ENCODE data around the gene NTHL1. TPM values are rescaled to one million over a fixed set of nuclear protein-coding genes. Genes with fewer than 3 reads are reported as not detected.
"Not testable (repeated sequence)": the region's sequence is repeated elsewhere in the genome, so short reads cannot be mapped to it uniquely, and the experiment has no call there.

The NTHL1 gene
- total RNA-seq, 1 donor from 2014 or later, result 13.6 TPM

DNA sequence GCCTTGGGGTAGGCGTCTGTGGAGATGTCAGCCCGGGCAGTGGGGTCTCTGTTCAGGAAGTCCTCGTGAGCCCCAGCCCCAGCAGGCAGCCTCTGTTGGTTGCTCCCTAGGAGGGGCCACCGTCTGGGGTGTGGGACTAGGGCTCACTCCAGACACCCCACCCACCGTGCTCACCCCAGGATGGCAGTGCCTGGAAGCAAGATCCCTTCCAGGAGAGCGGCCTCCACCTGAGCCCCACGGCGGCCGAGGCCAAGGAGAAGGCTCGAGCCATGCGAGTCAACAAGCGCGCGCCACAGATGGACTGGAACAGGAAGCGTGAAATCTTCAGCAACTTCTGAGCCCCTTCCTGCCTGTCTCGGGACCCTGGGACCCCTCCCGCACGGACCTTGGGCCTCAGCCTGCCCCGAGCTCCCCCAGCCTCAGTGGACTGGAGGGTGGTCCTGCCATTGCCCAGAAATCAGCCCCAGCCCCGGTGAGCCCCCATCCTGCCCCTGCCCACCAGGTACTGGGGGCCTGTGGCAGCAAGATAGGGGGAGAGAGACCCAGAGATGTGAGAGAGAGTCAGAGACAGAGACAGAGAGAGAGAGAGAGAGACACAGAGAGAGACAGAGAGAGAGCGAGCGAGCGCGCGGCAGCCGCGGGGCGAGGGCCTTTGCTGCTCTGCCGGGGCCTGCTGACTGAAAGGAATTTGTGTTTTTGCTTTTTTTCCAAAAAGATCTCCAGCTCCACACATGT is 9.8 kb downstream of the NTHL1 start:
- Histone ChIP-seq H3K9me3 (ENCODE audit: control insufficient read depth in 3 of 3, low read length in 3 of 3) (no peaks in the 10 kb centered on the region), H3K27ac (ENCODE audit: low read depth, low read length) (peak overlapping the region; percentile 79), H3K27me3 (ENCODE audit: control insufficient read depth in 3 of 3, insufficient read depth in 3 of 3, low read length in 3 of 3) (no peaks in the 10 kb centered on the region), H3K36me3 (ENCODE audit: control insufficient read depth in 3 of 3, insufficient read depth in 3 of 3, low read length in 3 of 3) (peaks cover 0 to 9% (median 5%) of the 10 kb centered on the region in 3 donors), H3K4me3 (ENCODE audit: low read length in 3 of 3) (peak overlapping the region in 1 of 3 donors; percentile 54), H3K4me1 (ENCODE audit: control insufficient read depth in 3 of 3, insufficient read depth in 3 of 3, low read length in 3 of 3) (peaks cover 53 to 81% (median 73%) of the 10 kb centered on the region in 3 donors), H3K9ac (ENCODE audit: low read depth in 1 of 3, low read length in 3 of 3) (peak overlapping the region in 2 of 3 donors; percentile 51 to 79)

DNA sequence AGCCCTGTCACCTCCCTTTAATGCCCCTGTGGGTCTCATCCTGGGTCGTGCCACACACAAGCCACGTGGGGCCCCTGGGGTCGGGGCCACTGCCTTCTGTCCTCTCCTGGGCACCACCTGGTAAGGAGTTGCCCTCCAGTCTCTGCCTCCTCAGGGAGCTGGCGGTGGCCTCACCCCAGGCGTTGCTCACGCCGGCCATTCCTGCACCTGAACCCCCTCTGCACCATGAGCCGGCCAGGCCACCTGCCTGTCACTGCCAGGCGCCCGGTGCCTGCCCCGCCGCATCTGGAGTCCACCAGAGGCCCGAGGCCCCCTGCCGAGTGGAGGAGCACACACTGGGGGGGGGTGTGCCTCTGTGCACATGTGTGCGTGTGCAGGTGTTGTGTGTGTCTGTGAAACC is 10.5 kb downstream of the NTHL1 start:
- peaks cover 60 to 81% (median 75%) of the 10 kb centered on the region in 3 donors for H3K4me1 ChIP-seq (ENCODE audit: control insufficient read depth in 3 of 3, insufficient read depth in 3 of 3, low read length in 3 of 3)
- H3K27ac ChIP-seq (ENCODE audit: low read depth, low read length), result peak overlapping the region; percentile 79
- peak overlapping the region in 1 of 3 donors; percentile 56 for H3K4me3 ChIP-seq (ENCODE audit: low read length in 3 of 3)
- peaks cover 0 to 12% (median 5%) of the 10 kb centered on the region in 3 donors for H3K36me3 ChIP-seq (ENCODE audit: control insufficient read depth in 3 of 3, insufficient read depth in 3 of 3, low read length in 3 of 3)
- H3K27me3 ChIP-seq (ENCODE audit: control insufficient read depth in 3 of 3, insufficient read depth in 3 of 3, low read length in 3 of 3), result no peaks in the 10 kb centered on the region
- peak overlapping the region in 1 of 3 donors; percentile 79 for H3K9ac ChIP-seq (ENCODE audit: low read depth in 1 of 3, low read length in 3 of 3)
- H3K9me3 ChIP-seq (ENCODE audit: control insufficient read depth in 3 of 3, low read length in 3 of 3), result no peaks in the 10 kb centered on the region

DNA sequence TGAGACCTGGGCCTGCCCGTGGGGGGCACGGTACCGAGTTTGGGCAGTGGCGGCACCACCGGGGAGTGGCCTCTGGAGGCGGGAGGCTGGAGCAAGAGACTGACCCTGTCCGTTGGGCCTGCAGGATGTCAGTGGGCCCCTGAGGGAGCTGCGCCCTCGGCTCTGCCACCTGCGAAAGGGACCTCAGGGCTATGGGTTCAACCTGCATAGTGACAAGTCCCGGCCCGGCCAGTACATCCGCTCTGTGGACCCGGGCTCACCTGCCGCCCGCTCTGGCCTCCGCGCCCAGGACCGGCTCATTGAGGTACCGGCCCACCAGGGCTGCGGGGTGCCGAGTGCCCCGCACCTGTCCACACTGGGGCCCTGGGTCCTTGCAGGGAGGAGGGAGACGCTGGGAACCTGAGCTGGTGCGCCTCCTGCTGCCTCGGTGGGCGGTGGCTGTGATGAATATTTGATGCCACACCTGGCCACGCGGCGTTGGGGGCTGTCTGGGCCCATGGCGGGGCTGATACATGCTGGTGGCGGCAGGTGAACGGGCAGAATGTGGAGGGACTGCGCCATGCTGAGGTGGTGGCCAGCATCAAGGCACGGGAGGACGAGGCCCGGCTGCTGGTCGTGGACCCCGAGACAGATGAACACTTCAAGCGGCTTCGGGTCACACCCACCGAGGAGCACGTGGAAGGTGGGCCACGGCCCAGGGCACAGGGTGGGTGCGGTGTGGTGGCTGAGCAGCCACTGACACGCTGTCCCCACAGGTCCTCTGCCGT is 11.3 kb downstream of the NTHL1 start:
- Histone ChIP-seq H3K27ac (ENCODE audit: low read depth, low read length) (peak overlapping the region; percentile 79), H3K4me3 (ENCODE audit: low read length in 3 of 3) (peak overlapping the region in 2 of 3 donors; percentile 38 to 56), H3K4me1 (ENCODE audit: control insufficient read depth in 3 of 3, insufficient read depth in 3 of 3, low read length in 3 of 3) (peaks cover 62 to 77% (median 73%) of the 10 kb centered on the region in 3 donors), H3K9ac (ENCODE audit: low read depth in 1 of 3, low read length in 3 of 3) (peak overlapping the region in 2 of 3 donors; percentile 32 to 79), H3K27me3 (ENCODE audit: control insufficient read depth in 3 of 3, insufficient read depth in 3 of 3, low read length in 3 of 3) (no peaks in the 10 kb centered on the region), H3K9me3 (ENCODE audit: control insufficient read depth in 3 of 3, low read length in 3 of 3) (no peaks in the 10 kb centered on the region), H3K36me3 (ENCODE audit: control insufficient read depth in 3 of 3, insufficient read depth in 3 of 3, low read length in 3 of 3) (peaks cover 0 to 12% (median 5%) of the 10 kb centered on the region in 3 donors)

- H3K36me3 ChIP-seq (ENCODE audit: control insufficient read depth in 3 of 3, insufficient read depth in 3 of 3, low read length in 3 of 3), result peaks cover 0 to 12% (median 5%) of the 10 kb centered on the region in 3 donors
- H3K9ac ChIP-seq (ENCODE audit: low read depth in 1 of 3, low read length in 3 of 3), result peak overlapping the region in 2 of 3 donors; percentile 32 to 79
- peaks cover 55 to 69% (median 68%) of the 10 kb centered on the region in 3 donors for H3K4me1 ChIP-seq (ENCODE audit: control insufficient read depth in 3 of 3, insufficient read depth in 3 of 3, low read length in 3 of 3)
- H3K4me3 ChIP-seq (ENCODE audit: low read length in 3 of 3), result peak overlapping the region; percentile 36 to 56 (median 38)
- H3K27ac ChIP-seq (ENCODE audit: low read depth, low read length), result peak overlapping the region; percentile 66
- no peaks in the 10 kb centered on the region for H3K9me3 ChIP-seq (ENCODE audit: control insufficient read depth in 3 of 3, low read length in 3 of 3)
- H3K27me3 ChIP-seq (ENCODE audit: control insufficient read depth in 3 of 3, insufficient read depth in 3 of 3, low read length in 3 of 3), result no peaks in the 10 kb centered on the region
Observed at GRCh38 chr16:2035431-2036199, 12.0 kb downstream of the NTHL1 start.

- Histone ChIP-seq H3K9ac (ENCODE audit: low read depth in 1 of 3, low read length in 3 of 3) (peak overlapping the region; percentile 23 to 79 (median 59)), H3K27ac (ENCODE audit: low read depth, low read length) (peak overlapping the region; percentile 66)
Observed at GRCh38 chr16:2034696-2035430, 12.8 kb downstream of the NTHL1 start.

DNA sequence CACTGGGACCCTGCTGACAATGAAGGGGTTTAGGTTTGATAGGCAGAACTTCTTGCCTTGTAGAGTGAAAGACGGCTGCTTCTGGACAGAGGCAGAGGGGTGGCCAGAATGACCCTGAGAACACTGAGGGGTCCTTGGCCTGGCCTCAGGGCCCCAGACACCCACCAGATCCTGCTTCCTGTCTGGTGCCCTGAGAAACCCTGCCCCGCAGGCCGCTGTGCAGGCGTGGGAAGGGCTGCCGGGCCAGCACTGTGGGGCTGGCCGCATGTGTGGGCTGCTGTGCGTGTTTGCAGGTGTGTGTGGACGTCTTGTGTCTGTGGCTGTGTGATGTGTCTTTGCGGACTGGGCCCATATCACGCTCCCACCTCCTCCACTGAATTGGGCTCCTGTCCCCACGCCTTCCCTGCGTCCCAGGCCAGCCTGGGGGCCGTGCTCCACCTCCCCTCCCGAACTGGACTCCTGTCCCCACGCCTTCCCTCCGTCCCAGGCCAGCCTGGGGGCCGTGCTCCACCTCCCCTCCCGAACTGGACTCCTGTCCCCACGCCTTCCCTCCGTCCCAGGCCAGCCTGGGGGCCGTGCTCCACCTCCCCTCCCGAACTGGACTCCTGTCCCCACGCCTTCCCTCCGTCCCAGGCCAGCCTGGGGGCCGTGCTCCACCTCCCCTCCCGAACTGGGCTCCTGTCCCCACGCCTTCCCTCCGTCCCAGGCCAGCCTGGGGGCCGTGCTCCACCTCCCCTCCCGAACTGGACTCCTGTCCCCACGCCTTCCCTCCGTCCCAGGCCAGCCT is 13.5 kb downstream of the NTHL1 start:
- peak overlapping the region; percentile 75 for H3K27ac ChIP-seq (ENCODE audit: low read depth, low read length)
- H3K4me1 ChIP-seq (ENCODE audit: control insufficient read depth in 3 of 3, insufficient read depth in 3 of 3, low read length in 3 of 3), result peaks cover 42 to 57% (median 56%) of the 10 kb centered on the region in 3 donors
- peak overlapping the region in 1 of 3 donors; percentile 79 for H3K9ac ChIP-seq (ENCODE audit: low read depth in 1 of 3, low read length in 3 of 3)
- H3K4me3 ChIP-seq (ENCODE audit: low read length in 3 of 3), result peak overlapping the region; percentile 46 to 61 (median 48)
- peaks cover 0 to 12% (median 5%) of the 10 kb centered on the region in 3 donors for H3K36me3 ChIP-seq (ENCODE audit: control insufficient read depth in 3 of 3, insufficient read depth in 3 of 3, low read length in 3 of 3)
- not testable (repeated sequence) for H3K9me3 ChIP-seq (ENCODE audit: control insufficient read depth in 3 of 3, low read length in 3 of 3); H3K27me3 ChIP-seq (ENCODE audit: control insufficient read depth in 3 of 3, insufficient read depth in 3 of 3, low read length in 3 of 3)

More at GRCh38 chr16:2034696-2035430, 12.8 kb downstream of the NTHL1 start:
- Histone ChIP-seq H3K4me3 (ENCODE audit: low read length in 3 of 3) (peak overlapping the region; percentile 36 to 56 (median 43)), H3K4me1 (ENCODE audit: control insufficient read depth in 3 of 3, insufficient read depth in 3 of 3, low read length in 3 of 3) (peaks cover 48 to 63% (median 61%) of the 10 kb centered on the region in 3 donors), H3K9me3 (ENCODE audit: control insufficient read depth in 3 of 3, low read length in 3 of 3) (no peaks in the 10 kb centered on the region), H3K27me3 (ENCODE audit: control insufficient read depth in 3 of 3, insufficient read depth in 3 of 3, low read length in 3 of 3) (no peaks in the 10 kb centered on the region), H3K36me3 (ENCODE audit: control insufficient read depth in 3 of 3, insufficient read depth in 3 of 3, low read length in 3 of 3) (peaks cover 0 to 12% (median 5%) of the 10 kb centered on the region in 3 donors)

DNA sequence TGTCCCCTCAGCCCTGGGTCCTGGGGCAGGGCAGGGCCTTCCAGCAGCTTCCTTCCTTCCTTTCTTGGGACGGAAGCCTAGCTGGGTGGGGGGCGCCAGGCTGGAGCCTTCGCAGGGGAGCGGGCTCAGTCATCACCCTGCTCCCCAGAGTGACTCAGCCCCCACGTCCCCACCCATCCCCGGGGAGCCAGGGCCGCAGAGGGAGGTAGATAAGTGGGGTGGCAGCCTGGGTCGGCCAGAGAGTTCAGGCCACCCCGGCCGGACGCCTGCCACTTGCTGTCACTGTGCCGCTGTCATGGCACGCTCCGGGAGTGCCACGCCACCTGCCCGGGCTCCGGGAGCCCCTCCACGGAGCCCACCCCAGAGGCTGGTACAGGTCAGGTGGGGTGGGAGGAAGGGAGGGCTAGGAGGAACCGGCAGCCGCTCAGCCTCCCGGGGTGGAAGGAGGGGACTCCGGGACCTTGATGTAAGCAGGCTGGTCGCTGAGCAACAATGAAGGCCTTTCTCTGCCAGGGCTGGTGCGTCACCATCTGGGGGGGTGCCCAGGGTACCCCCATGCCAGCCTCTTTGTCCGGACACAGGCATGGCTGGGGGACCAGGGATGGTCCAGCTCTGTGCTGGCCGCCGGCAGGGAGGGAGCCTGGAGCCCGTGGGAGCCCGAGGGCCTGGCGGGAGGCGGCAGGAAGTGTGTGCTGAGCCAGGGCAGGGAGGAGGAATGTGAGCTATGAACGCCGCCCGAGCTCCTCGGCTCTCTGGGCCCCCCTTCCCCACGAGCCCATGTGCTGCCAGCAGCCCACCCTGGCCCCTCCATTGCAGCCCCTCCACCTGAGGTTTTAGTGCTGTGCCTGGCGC is 14.4 kb downstream of the NTHL1 start:
- Histone ChIP-seq H3K9ac (ENCODE audit: low read depth in 1 of 3, low read length in 3 of 3) (peak overlapping the region in 2 of 3 donors; percentile 23 to 79), H3K4me3 (ENCODE audit: low read length in 3 of 3) (peak overlapping the region; percentile 46 to 61 (median 48)), H3K9me3 (ENCODE audit: control insufficient read depth in 3 of 3, low read length in 3 of 3) (no peaks in the 10 kb centered on the region), H3K27ac (ENCODE audit: low read depth, low read length) (peak overlapping the region; percentile 75), H3K36me3 (ENCODE audit: control insufficient read depth in 3 of 3, insufficient read depth in 3 of 3, low read length in 3 of 3) (peaks cover 0 to 12% (median 5%) of the 10 kb centered on the region in 3 donors), H3K27me3 (ENCODE audit: control insufficient read depth in 3 of 3, insufficient read depth in 3 of 3, low read length in 3 of 3) (no peaks in the 10 kb centered on the region), H3K4me1 (ENCODE audit: control insufficient read depth in 3 of 3, insufficient read depth in 3 of 3, low read length in 3 of 3) (peaks cover 40 to 55% (median 52%) of the 10 kb centered on the region in 3 donors)

Measured in skeletal muscle tissue (tissue), 4 donors.